ENCODE data around the gene PPP2R2B. TPM values are rescaled to one million over a fixed set of nuclear protein-coding genes. Genes with fewer than 3 reads are reported as not detected.

Gene PPP2R2B
- total RNA-seq, 1 experiment from 2014 or later = not detected

DNA sequence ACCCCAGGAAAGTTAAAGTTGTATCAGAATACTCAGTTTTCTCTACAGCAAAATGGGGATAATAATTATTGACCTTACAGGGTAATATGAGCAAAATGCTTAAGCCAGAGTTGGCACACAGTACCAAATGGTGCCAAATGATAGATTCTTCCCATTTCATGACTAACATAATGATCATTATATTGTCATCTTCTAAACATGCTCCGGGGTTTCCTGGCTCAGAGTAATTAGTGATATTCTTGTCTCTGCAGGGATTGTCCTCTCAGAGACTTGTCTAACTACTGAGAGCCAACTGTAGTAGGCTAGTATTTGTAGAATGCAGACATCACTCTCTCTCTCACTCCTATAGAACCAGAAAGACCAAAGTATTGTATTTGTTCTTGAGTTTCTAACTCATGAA lies 25.2 kb upstream of the PPP2R2B start:
- Histone ChIP-seq H3K27me3 (ENCODE audit: low read length) (no peaks in the 10 kb centered on the region), H3K79me2 (ENCODE audit: low read length) (no peaks in the 10 kb centered on the region), H3F3A (ENCODE audit: low read length, unreplicated experiment) (no peaks in the 10 kb centered on the region), H3K4me1 (ENCODE audit: insufficient read depth, low read length) (no peaks in the 10 kb centered on the region), H3K9me2 (replicated peaks; ENCODE audit: low read length) (no peaks in the 10 kb centered on the region), H4K20me1 (ENCODE audit: low read length) (no peaks in the 10 kb centered on the region), H3K9ac (ENCODE audit: low read length) (no peak overlapping the region), H2AFZ (ENCODE audit: low read length) (no peak overlapping the region), H3K9me3 (ENCODE audit: low read length) (no peaks in the 10 kb centered on the region), H3K4me2 (ENCODE audit: low read length) (no peak overlapping the region), H3K27ac (ENCODE audit: low read length) (no peak overlapping the region), H3K4me3 (ENCODE audit: low read length) (no peak overlapping the region), H3K36me3 (ENCODE audit: low read depth, low read length) (no peaks in the 10 kb centered on the region)
- TF ChIP-seq, protein P1, sequence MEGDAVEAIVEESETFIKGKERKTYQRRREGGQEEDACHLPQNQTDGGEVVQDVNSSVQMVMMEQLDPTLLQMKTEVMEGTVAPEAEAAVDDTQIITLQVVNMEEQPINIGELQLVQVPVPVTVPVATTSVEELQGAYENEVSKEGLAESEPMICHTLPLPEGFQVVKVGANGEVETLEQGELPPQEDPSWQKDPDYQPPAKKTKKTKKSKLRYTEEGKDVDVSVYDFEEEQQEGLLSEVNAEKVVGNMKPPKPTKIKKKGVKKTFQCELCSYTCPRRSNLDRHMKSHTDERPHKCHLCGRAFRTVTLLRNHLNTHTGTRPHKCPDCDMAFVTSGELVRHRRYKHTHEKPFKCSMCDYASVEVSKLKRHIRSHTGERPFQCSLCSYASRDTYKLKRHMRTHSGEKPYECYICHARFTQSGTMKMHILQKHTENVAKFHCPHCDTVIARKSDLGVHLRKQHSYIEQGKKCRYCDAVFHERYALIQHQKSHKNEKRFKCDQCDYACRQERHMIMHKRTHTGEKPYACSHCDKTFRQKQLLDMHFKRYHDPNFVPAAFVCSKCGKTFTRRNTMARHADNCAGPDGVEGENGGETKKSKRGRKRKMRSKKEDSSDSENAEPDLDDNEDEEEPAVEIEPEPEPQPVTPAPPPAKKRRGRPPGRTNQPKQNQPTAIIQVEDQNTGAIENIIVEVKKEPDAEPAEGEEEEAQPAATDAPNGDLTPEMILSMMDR (conservative IDR thresholded peaks at IDR 0.05; ENCODE audit: low read depth, low read length) = no peak
- no peak for TF ChIP-seq EZH2phosphoT487 (IDR thresholded peaks at IDR 0.05; ENCODE audit: borderline replicate concordance, low read length)
- no peak for TF ChIP-seq EZH2 (IDR thresholded peaks at IDR 0.05; ENCODE audit: low read length, unreplicated experiment)
- POLR2A ChIA-PET (ENCODE audit: unreplicated experiment) = no interaction called here
- ATAC-seq (no peak), DNase-seq (peak; percentile 11)
- BruUV-seq (replicated peaks) = no TSS peak
- CTCF ChIA-PET = no interaction called here
- intact Hi-C loops (cut with micrococcal nuclease) = no loop called here

DNA sequence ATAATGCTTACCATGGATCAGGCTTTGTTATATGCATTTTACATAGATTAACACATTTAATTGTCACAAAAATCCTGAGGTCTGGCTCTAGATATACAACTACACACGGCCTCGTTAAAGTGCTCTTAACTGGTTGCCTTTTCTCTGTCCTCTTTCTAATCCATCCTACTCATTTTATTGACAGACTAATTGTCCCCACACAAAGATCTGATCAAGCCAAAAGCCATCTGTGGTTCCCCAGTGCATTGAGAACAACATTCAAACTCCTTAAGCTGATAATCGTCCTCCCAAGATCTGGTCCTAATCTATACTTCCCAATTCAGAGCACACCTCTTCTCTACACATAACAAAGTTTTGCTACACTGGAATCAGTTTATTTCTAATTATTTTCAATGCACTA lies 23.9 kb upstream of the PPP2R2B start:
- no peaks in the 10 kb centered on the region for H3K36me3 ChIP-seq (ENCODE audit: low read depth, low read length)
- ChIA-PET POLR2A (ENCODE audit: unreplicated experiment) (no interaction called here), CTCF (no interaction called here)
- H3K4me1 ChIP-seq (ENCODE audit: insufficient read depth, low read length) = no peaks in the 10 kb centered on the region
- no peak for DNase-seq
- BruUV-seq (replicated peaks) = no TSS peak
- TF ChIP-seq, protein P1 (conservative IDR thresholded peaks at IDR 0.05; ENCODE audit: low read depth, low read length) = no peak
- TF ChIP-seq EZH2phosphoT487 (IDR thresholded peaks at IDR 0.05; ENCODE audit: borderline replicate concordance, low read length) (no peak), EZH2 (IDR thresholded peaks at IDR 0.05; ENCODE audit: low read length, unreplicated experiment) (no peak)
- no peaks in the 10 kb centered on the region for H3K27me3 ChIP-seq (ENCODE audit: low read length)
- no peaks in the 10 kb centered on the region for H4K20me1 ChIP-seq (ENCODE audit: low read length)
- no peak overlapping the region for H3K9ac ChIP-seq (ENCODE audit: low read length)
- H3F3A ChIP-seq (ENCODE audit: low read length, unreplicated experiment) = no peaks in the 10 kb centered on the region
- H3K27ac ChIP-seq (ENCODE audit: low read length) = no peak overlapping the region
- H3K4me3 ChIP-seq (ENCODE audit: low read length) = no peak overlapping the region
- no peaks in the 10 kb centered on the region for H3K79me2 ChIP-seq (ENCODE audit: low read length)
- H3K4me2 ChIP-seq (ENCODE audit: low read length) = no peak overlapping the region
- no peaks in the 10 kb centered on the region for H3K9me2 ChIP-seq (replicated peaks; ENCODE audit: low read length)
- no peak overlapping the region for H2AFZ ChIP-seq (ENCODE audit: low read length)
- H3K9me3 ChIP-seq (ENCODE audit: low read length) = no peaks in the 10 kb centered on the region
- ATAC-seq = no peak
- intact Hi-C loops (cut with micrococcal nuclease) = no loop called here

DNA sequence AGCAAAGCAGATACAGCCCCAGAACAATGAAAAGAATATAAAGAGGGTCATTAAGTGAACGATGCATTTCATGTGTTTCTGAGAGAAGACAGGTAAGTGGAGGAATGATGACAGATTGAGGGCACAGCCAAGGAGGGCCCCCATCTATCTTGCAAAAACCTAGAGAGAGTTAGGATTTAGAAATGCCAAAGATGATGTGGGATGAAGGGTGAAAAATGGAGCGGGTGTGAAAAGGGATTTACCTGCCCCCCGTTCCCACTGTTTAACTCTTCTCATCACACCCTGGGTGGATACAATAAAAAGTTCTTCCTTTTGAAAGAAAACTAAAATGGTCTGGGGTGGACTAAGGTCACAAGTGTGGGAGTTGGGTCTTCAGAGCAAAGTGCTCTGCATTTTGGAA lies 18.5 kb upstream of the PPP2R2B start:
- intact Hi-C loops (cut with micrococcal nuclease) = no loop called here
- no TSS peak for BruUV-seq (replicated peaks)
- no peaks in the 10 kb centered on the region for H3K4me1 ChIP-seq (ENCODE audit: insufficient read depth, low read length)
- no peaks in the 10 kb centered on the region for H3K9me3 ChIP-seq (ENCODE audit: low read length)
- no peak for TF ChIP-seq EZH2 (IDR thresholded peaks at IDR 0.05; ENCODE audit: low read length, unreplicated experiment)
- TF ChIP-seq EZH2phosphoT487 (IDR thresholded peaks at IDR 0.05; ENCODE audit: borderline replicate concordance, low read length) = no peak
- TF ChIP-seq, protein P1 (conservative IDR thresholded peaks at IDR 0.05; ENCODE audit: low read depth, low read length) = no peak
- no peak overlapping the region for H3K9ac ChIP-seq (ENCODE audit: low read length)
- DNase-seq (no peak), ATAC-seq (no peak)
- POLR2A ChIA-PET (ENCODE audit: unreplicated experiment) = no interaction called here
- no peaks in the 10 kb centered on the region for H3F3A ChIP-seq (ENCODE audit: low read length, unreplicated experiment)
- no peaks in the 10 kb centered on the region for H4K20me1 ChIP-seq (ENCODE audit: low read length)
- H2AFZ ChIP-seq (ENCODE audit: low read length) = no peak overlapping the region
- no peak overlapping the region for H3K4me2 ChIP-seq (ENCODE audit: low read length)
- H3K9me2 ChIP-seq (replicated peaks; ENCODE audit: low read length) = no peaks in the 10 kb centered on the region
- no peak overlapping the region for H3K27ac ChIP-seq (ENCODE audit: low read length)
- no peaks in the 10 kb centered on the region for H3K27me3 ChIP-seq (ENCODE audit: low read length)
- CTCF ChIA-PET = no interaction called here
- H3K79me2 ChIP-seq (ENCODE audit: low read length) = no peaks in the 10 kb centered on the region
- H3K36me3 ChIP-seq (ENCODE audit: low read depth, low read length) = no peaks in the 10 kb centered on the region
- H3K4me3 ChIP-seq (ENCODE audit: low read length) = no peak overlapping the region

Measured in PC-3 (cell line).